Rectal smooth muscle tissue (tissue), 1 donor: Measurements from ENCODE around the gene PCDHGA9.
A peak's percentile ranks its signal among the peaks of the same experiment; 100 is the strongest.
"Not testable (repeated sequence)": the region's sequence is repeated elsewhere in the genome, so short reads cannot be mapped to it uniquely, and the experiment has no call there.

Experiments
- H3K27ac ChIP-seq: one replicate; pipeline ENCODE4 v1.7.0; 2013; ENCODE audit warnings: low read depth, low read length, inconsistent platforms
- H3K27me3 ChIP-seq: one replicate; pipeline ENCODE4 v1.7.0; 2013; ENCODE audit warnings: low read length; ENCODE audit not compliant: control insufficient read depth, insufficient read depth
- H3K36me3 ChIP-seq: one replicate; pipeline ENCODE4 v1.7.0; 2013; ENCODE audit warnings: low read length; ENCODE audit not compliant: control insufficient read depth, insufficient read depth
- H3K4me1 ChIP-seq: one replicate; pipeline ENCODE4 v1.7.0; 2013; ENCODE audit warnings: low read length; ENCODE audit not compliant: control insufficient read depth, insufficient read depth
- H3K4me3 ChIP-seq: one replicate; pipeline ENCODE4 v1.7.0; 2013; ENCODE audit warnings: low read length
- H3K9ac ChIP-seq: one replicate; pipeline ENCODE4 v1.7.0; 2013; ENCODE audit warnings: low read length

Gene PCDHGA9

GRCh38 chr5:141412854-141413539, 10.4 kb downstream of the PCDHGA9 start, which contains the start of gene PCDHGA10:
PCDHGA10 (plus strand) TSS chr5:141412987; CDS start chr5:141413176, 189 bp downstream.
- H3K27ac ChIP-seq = no peak within 1 kb of the TSS
- no peak within 1 kb of the TSS for H3K9ac ChIP-seq
- peaks cover 5% of the 10 kb centered on the region for H3K36me3 ChIP-seq
- H3K4me1 ChIP-seq = no peaks in the 10 kb centered on the region
- H3K27me3 ChIP-seq = peaks cover 5% of the 10 kb centered on the region
- H3K4me3 ChIP-seq = peak within 1 kb of the TSS; percentile 4

- peaks cover 5% of the 10 kb centered on the region for H3K27me3 ChIP-seq
- H3K36me3 ChIP-seq = peaks cover 5% of the 10 kb centered on the region
- peak overlapping the region; percentile 4 for H3K4me3 ChIP-seq
- no peaks in the 10 kb centered on the region for H3K4me1 ChIP-seq
- no peak overlapping the region for H3K27ac ChIP-seq
- no peak overlapping the region for H3K9ac ChIP-seq
These were observed 11.0 kb downstream of the PCDHGA9 start for GRCh38 chr5:141413540-141414069.

- not testable (repeated sequence) for H3K36me3 ChIP-seq, H3K4me1 ChIP-seq, H3K27me3 ChIP-seq, H3K9ac ChIP-seq, H3K4me3 ChIP-seq, H3K27ac ChIP-seq
These were observed 12.1 kb downstream of the PCDHGA9 start for GRCh38 chr5:141414548-141415274.

GRCh38 chr5:141415275-141415618, 12.7 kb downstream of the PCDHGA9 start:
- H3K4me3 ChIP-seq, H3K36me3 ChIP-seq, H3K27ac ChIP-seq, H3K9ac ChIP-seq, H3K27me3 ChIP-seq, H3K4me1 ChIP-seq: not testable (repeated sequence)

- H3K36me3 ChIP-seq, H3K27ac ChIP-seq, H3K27me3 ChIP-seq, H3K9ac ChIP-seq, H3K4me1 ChIP-seq: not testable (repeated sequence)
- peak within 1 kb of the TSS; percentile 57 for H3K4me3 ChIP-seq
These were observed 15.1 kb downstream of the PCDHGA9 start, which contains the start of gene PCDHGB7 for GRCh38 chr5:141417494-141418172. PCDHGB7 (plus strand) TSS chr5:141417677; CDS start chr5:141417860, 183 bp downstream.

- peak overlapping the region; percentile 10 for H3K4me3 ChIP-seq
- H3K27me3 ChIP-seq = peaks cover 2% of the 10 kb centered on the region
- H3K9ac ChIP-seq = no peak overlapping the region
- no peaks in the 10 kb centered on the region for H3K36me3 ChIP-seq
- no peak overlapping the region for H3K27ac ChIP-seq
- H3K4me1 ChIP-seq = no peaks in the 10 kb centered on the region
These were observed 16.7 kb downstream of the PCDHGA9 start for GRCh38 chr5:141419074-141419880.

- Histone ChIP-seq H3K27me3 (peaks cover 2% of the 10 kb centered on the region), H3K4me3 (peak within 1 kb of the TSS; percentile 29), H3K4me1 (no peaks in the 10 kb centered on the region), H3K9ac (no peak within 1 kb of the TSS), H3K36me3 (no peaks in the 10 kb centered on the region), H3K27ac (no peak within 1 kb of the TSS)
These were observed 18.4 kb downstream of the PCDHGA9 start, which contains the start of gene PCDHGA11 for GRCh38 chr5:141420855-141421488. PCDHGA11 (plus strand) TSS chr5:141421051; CDS start chr5:141421228, 177 bp downstream.

GRCh38 chr5:141421489-141421855, 18.9 kb downstream of the PCDHGA9 start:
- Histone ChIP-seq H3K27me3 (peaks cover 2% of the 10 kb centered on the region), H3K36me3 (no peaks in the 10 kb centered on the region), H3K27ac (no peak overlapping the region), H3K4me3 (peak overlapping the region; percentile 29), H3K9ac (no peak overlapping the region), H3K4me1 (no peaks in the 10 kb centered on the region)

GRCh38 chr5:141422742-141423291, 20.2 kb downstream of the PCDHGA9 start:
- H3K4me3 ChIP-seq = peak overlapping the region; percentile 19
- H3K36me3 ChIP-seq = no peaks in the 10 kb centered on the region
- peaks cover 2% of the 10 kb centered on the region for H3K27me3 ChIP-seq
- no peak overlapping the region for H3K9ac ChIP-seq
- H3K4me1 ChIP-seq = no peaks in the 10 kb centered on the region
- H3K27ac ChIP-seq = no peak overlapping the region

- H3K27ac ChIP-seq = no peak overlapping the region
- peak overlapping the region; percentile 37 for H3K4me3 ChIP-seq
- no peaks in the 10 kb centered on the region for H3K27me3 ChIP-seq
- H3K4me1 ChIP-seq = no peaks in the 10 kb centered on the region
- no peaks in the 10 kb centered on the region for H3K36me3 ChIP-seq
- no peak overlapping the region for H3K9ac ChIP-seq
These were observed 25.3 kb downstream of the PCDHGA9 start for GRCh38 chr5:141427783-141428426.
